ENCODE measurements around the gene RALGAPB. TPM values are rescaled to one million over a fixed set of nuclear protein-coding genes. Genes with fewer than 3 reads are reported as not detected.

The RALGAPB gene
- total and polyA plus RNA-seq, 2 of the 13 experiments (the other 11 are each of a cell fraction or from before 2014, with no cell fraction given), result 17.6 to 30.6 TPM

GRCh38 chr20:38585404-38586180 is 112.9 kb downstream of the RALGAPB start (continued):
- TF ChIP-seq ZNF589 (CRISPR knock-in tag; conservative IDR thresholded peaks at IDR 0.05) (no peak), ZNF839 (CRISPR knock-in tag; IDR thresholded peaks at IDR 0.05; ENCODE audit: borderline replicate concordance) (peak; percentile 94), ZNF292 (CRISPR knock-in tag; IDR thresholded peaks at IDR 0.05; ENCODE audit: borderline replicate concordance, low read depth) (peak; percentile 91), RFX5 (IDR thresholded peaks at IDR 0.05; ENCODE audit: low read depth, low read length) (no peak; the same call in 1 of the 2 replicates), GZF1 (CRISPR knock-in tag; IDR thresholded peaks at IDR 0.05) (0 out of 2 replicates have a peak, but pooled peaks have one; percentile 24), KLF12 (CRISPR knock-in tag; IDR thresholded peaks at IDR 0.05; ENCODE audit: borderline replicate concordance) (no peak), POGK (CRISPR knock-in tag; conservative IDR thresholded peaks at IDR 0.05) (no peak), ZKSCAN5 (CRISPR knock-in tag; IDR thresholded peaks at IDR 0.05) (peak; percentile 88; the same call in 1 of the 2 replicates), ZNF558 (CRISPR knock-in tag; IDR thresholded peaks at IDR 0.05; ENCODE audit: borderline replicate concordance) (no peak), NRL (CRISPR knock-in tag; IDR thresholded peaks at IDR 0.05; ENCODE audit: borderline replicate concordance) (peak; percentile 67), U2AF1 (optimal IDR thresholded peaks at IDR 0.05; ENCODE audit: low read depth, low read length) (no peak), GABPB1 (CRISPR knock-in tag; IDR thresholded peaks at IDR 0.05) (peak; percentile 76), ZNF232 (CRISPR knock-in tag; IDR thresholded peaks at IDR 0.05; ENCODE audit: borderline replicate concordance) (no peak), ADNP (CRISPR knock-in tag; IDR thresholded peaks at IDR 0.05) (peak; percentile 34; the same call in 1 of the 2 replicates), FOXA3 (CRISPR knock-in tag; IDR thresholded peaks at IDR 0.05) (peak; percentile 93), POLR2AphosphoS2 (IDR thresholded peaks at IDR 0.05; ENCODE audit: low read depth, low read length) (no peak), U2AF2 (IDR thresholded peaks at IDR 0.05; ENCODE audit: low read depth, low read length) (no peak), KLF16 (CRISPR knock-in tag; IDR thresholded peaks at IDR 0.05) (peak in 1 of 2 experiments; percentile 63; a peak in 2 of 4 replicates), BRD4 (CRISPR knock-in tag; IDR thresholded peaks at IDR 0.05) (peak; percentile 91), PHB2 (IDR thresholded peaks at IDR 0.05; ENCODE audit: partially characterized antibody) (no peak), ZNF619 (CRISPR knock-in tag; IDR thresholded peaks at IDR 0.05) (peak; percentile 86)
- TF ChIP-seq, protein P1, sequence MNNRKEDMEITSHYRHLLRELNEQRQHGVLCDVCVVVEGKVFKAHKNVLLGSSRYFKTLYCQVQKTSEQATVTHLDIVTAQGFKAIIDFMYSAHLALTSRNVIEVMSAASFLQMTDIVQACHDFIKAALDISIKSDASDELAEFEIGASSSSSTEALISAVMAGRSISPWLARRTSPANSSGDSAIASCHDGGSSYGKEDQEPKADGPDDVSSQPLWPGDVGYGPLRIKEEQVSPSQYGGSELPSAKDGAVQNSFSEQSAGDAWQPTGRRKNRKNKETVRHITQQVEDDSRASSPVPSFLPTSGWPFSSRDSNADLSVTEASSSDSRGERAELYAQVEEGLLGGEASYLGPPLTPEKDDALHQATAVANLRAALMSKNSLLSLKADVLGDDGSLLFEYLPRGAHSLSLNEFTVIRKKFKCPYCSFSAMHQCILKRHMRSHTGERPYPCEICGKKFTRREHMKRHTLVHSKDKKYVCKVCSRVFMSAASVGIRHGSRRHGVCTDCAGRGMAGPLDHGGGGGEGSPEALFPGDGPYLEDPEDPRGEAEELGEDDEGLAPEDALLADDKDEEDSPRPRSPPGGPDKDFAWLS (CRISPR knock-in tag; IDR thresholded peaks at IDR 0.05; ENCODE audit: borderline replicate concordance), result no peak
- TF ChIP-seq, protein P2, sequence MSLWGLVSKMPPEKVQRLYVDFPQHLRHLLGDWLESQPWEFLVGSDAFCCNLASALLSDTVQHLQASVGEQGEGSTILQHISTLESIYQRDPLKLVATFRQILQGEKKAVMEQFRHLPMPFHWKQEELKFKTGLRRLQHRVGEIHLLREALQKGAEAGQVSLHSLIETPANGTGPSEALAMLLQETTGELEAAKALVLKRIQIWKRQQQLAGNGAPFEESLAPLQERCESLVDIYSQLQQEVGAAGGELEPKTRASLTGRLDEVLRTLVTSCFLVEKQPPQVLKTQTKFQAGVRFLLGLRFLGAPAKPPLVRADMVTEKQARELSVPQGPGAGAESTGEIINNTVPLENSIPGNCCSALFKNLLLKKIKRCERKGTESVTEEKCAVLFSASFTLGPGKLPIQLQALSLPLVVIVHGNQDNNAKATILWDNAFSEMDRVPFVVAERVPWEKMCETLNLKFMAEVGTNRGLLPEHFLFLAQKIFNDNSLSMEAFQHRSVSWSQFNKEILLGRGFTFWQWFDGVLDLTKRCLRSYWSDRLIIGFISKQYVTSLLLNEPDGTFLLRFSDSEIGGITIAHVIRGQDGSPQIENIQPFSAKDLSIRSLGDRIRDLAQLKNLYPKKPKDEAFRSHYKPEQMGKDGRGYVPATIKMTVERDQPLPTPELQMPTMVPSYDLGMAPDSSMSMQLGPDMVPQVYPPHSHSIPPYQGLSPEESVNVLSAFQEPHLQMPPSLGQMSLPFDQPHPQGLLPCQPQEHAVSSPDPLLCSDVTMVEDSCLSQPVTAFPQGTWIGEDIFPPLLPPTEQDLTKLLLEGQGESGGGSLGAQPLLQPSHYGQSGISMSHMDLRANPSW (CRISPR knock-in tag; IDR thresholded peaks at IDR 0.05; ENCODE audit: borderline replicate concordance), result no peak
- TF ChIP-seq, protein P3, sequence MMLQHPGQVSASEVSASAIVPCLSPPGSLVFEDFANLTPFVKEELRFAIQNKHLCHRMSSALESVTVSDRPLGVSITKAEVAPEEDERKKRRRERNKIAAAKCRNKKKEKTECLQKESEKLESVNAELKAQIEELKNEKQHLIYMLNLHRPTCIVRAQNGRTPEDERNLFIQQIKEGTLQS (CRISPR knock-in tag; IDR thresholded peaks at IDR 0.05), result 0 out of 2 replicates have a peak, but pooled peaks have one; percentile 50
